Stomach (tissue), 4 donors: ENCODE measurements around the gene HLTF.

Source experiments
- CTCF ChIP-seq, 7 experiments: fragments of 450-650 bp in 4 of 7; fragments of 200-600 bp in 3 of 7; sonication (generic) in 3 of 7; IDR thresholded peaks; one replicate each; pipeline ENCODE4 v1.5.1; 2016 to 2019; ENCODE audit warnings: antibody characterized with exemption in 7 of 7, control low read depth in 2 of 7, mild to moderate bottlenecking in 1 of 7
- EP300 ChIP-seq: sonication (generic); formaldehyde crosslinking; IDR thresholded peaks from one replicate; pipeline ENCODE4 v1.6.1; 2017; ENCODE audit warnings: antibody characterized with exemption
- POLR2A ChIP-seq, 4 donors: fragments of 450-650 bp; IDR thresholded peaks; one replicate each; pipeline ENCODE4 v1.6.1; 2016; ENCODE audit warnings: antibody characterized with exemption in 4 of 4, control low read depth in 2 of 4, mild to moderate bottlenecking in 1 of 4, moderate library complexity in 1 of 4
- POLR2AphosphoS5 ChIP-seq, 3 donors: sonication (generic); formaldehyde crosslinking; IDR thresholded peaks; one replicate each; pipeline ENCODE4 v1.6.1; 2016; ENCODE audit warnings: antibody characterized with exemption in 3 of 3

GRCh38 chr3:148981273-148981672, 105.1 kb downstream of the HLTF start:
- TF ChIP-seq CTCF (IDR thresholded peaks at IDR 0.05): no peak
- TF ChIP-seq POLR2AphosphoS5 (IDR thresholded peaks at IDR 0.05): no peak
- TF ChIP-seq EP300: no peak
- TF ChIP-seq POLR2A (IDR thresholded peaks at IDR 0.05): no peak
